ENCODE data around the gene FGD6. TPM values are rescaled to one million over a fixed set of nuclear protein-coding genes. Genes with fewer than 3 reads are reported as not detected.

Gene FGD6
- total RNA-seq, 2 donors from 2014 or later = 15.8 to 19.1 TPM

DNA sequence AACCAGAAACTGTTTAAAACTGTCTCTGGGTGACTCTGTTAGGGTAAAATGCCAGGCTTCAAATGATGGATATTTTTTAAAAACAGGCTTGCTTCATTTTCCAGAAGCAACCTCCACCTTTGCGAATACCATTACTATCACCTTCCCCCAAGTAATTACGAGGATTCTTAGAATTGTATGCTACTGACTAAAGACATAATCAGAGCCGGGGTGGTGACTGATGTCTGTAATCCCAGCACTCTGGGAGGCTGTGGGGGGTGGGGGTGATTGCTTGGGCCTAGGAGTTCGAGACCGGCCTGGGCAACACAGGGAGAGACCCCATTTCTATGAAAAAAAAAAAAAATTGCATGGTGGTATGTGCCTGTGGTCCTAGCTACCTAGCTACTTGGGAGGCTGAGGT, 38.3 kb downstream of the FGD6 start:
- intact Hi-C loops (cut with DNase I) = no loop called here
- Histone ChIP-seq H3K27ac (no peak overlapping the region), H3K36me3 (replicated peaks in 1 of 2; ENCODE audit: insufficient read depth in 1 of 2, low read depth in 2 of 2) (no peaks in the 10 kb centered on the region), H3K27me3 (no peaks in the 10 kb centered on the region), H3K4me1 (peaks cover 3% of the 10 kb centered on the region), H3K9me3 (no peaks in the 10 kb centered on the region), H3K4me3 (no peak overlapping the region)
- TF ChIP-seq POLR2A (IDR thresholded peaks at IDR 0.05) = no peak
- TF ChIP-seq, protein P1, sequence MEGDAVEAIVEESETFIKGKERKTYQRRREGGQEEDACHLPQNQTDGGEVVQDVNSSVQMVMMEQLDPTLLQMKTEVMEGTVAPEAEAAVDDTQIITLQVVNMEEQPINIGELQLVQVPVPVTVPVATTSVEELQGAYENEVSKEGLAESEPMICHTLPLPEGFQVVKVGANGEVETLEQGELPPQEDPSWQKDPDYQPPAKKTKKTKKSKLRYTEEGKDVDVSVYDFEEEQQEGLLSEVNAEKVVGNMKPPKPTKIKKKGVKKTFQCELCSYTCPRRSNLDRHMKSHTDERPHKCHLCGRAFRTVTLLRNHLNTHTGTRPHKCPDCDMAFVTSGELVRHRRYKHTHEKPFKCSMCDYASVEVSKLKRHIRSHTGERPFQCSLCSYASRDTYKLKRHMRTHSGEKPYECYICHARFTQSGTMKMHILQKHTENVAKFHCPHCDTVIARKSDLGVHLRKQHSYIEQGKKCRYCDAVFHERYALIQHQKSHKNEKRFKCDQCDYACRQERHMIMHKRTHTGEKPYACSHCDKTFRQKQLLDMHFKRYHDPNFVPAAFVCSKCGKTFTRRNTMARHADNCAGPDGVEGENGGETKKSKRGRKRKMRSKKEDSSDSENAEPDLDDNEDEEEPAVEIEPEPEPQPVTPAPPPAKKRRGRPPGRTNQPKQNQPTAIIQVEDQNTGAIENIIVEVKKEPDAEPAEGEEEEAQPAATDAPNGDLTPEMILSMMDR (IDR thresholded peaks at IDR 0.05) = no peak
- 75 to 80% methylated on average over 5 of the region's 5 CpGs for WGBS, 2 donors
- DNase-seq (no peak), ATAC-seq (no peak)

DNA sequence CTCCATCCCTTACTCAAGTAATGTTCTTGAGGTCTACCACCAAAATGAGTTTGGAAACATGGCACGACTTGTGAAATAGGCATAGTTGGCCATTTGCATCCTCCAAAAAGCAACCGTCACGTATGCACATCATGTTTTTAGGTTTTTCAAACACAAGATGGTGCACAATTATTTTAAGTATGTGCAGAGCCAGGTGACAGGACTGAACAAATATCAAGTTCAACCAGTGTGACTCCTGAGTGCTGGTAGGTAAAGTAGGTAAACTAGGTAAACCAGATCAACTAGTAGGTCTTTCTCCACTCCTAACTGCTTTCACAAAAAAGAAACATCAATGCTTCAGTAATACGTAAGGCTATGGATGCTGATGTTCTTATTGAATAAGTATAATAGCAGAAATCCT, 39.1 kb downstream of the FGD6 start:
- ATAC-seq (no peak), DNase-seq (no peak)
- Histone ChIP-seq H3K27ac (no peak overlapping the region), H3K36me3 (replicated peaks in 1 of 2; ENCODE audit: insufficient read depth in 1 of 2, low read depth in 2 of 2) (no peaks in the 10 kb centered on the region), H3K4me3 (no peak overlapping the region), H3K27me3 (no peaks in the 10 kb centered on the region), H3K4me1 (peaks cover 12% of the 10 kb centered on the region), H3K9me3 (no peaks in the 10 kb centered on the region)
- intact Hi-C loops (cut with DNase I) = no loop called here
- 81 to 97% methylated on average over 4 of the region's 4 CpGs for WGBS, 2 donors
- no peak for TF ChIP-seq POLR2A (IDR thresholded peaks at IDR 0.05)

DNA sequence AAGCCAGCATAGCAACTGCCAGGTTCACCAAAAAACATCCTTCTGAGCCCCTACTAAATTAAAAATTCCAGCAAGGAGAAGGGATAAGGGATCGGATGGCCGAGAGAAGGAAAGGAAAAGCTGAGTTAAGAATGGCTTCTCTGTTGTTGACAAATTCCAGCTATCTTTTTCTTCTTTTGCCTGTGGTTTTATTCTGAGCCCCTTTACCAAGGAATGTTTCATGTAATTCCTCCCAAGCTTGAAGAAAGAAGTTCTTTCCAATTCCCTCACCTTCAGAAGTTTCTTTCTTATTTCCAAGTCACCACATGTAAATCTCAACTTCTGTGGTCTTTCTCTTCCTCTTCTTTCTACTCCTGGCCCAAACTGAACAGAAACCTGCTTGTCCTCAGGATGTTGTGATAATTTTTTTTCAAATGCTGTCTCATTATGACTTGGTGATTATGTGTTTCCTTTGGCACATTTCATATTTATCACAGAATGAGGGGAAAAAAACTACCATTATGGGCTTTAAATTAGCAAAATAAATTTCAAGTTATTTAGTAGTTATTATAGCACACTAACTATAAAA, 40.0 kb downstream of the FGD6 start:
- H3K27ac ChIP-seq = no peak overlapping the region
- H3K4me3 ChIP-seq = no peak overlapping the region
- WGBS, 2 donors = 95 to 100% methylated on average over 2 of the region's 2 CpGs
- no peaks in the 10 kb centered on the region for H3K36me3 ChIP-seq (replicated peaks in 1 of 2; ENCODE audit: insufficient read depth in 1 of 2, low read depth in 2 of 2)
- no peaks in the 10 kb centered on the region for H3K27me3 ChIP-seq
- H3K9me3 ChIP-seq = no peaks in the 10 kb centered on the region
- DNase-seq (no peak), ATAC-seq (no peak)
- intact Hi-C loops (cut with DNase I) = no loop called here
- H3K4me1 ChIP-seq = peaks cover 19% of the 10 kb centered on the region
- TF ChIP-seq, protein P1 (IDR thresholded peaks at IDR 0.05) = no peak
- no peak for TF ChIP-seq POLR2A (IDR thresholded peaks at IDR 0.05)

DNA sequence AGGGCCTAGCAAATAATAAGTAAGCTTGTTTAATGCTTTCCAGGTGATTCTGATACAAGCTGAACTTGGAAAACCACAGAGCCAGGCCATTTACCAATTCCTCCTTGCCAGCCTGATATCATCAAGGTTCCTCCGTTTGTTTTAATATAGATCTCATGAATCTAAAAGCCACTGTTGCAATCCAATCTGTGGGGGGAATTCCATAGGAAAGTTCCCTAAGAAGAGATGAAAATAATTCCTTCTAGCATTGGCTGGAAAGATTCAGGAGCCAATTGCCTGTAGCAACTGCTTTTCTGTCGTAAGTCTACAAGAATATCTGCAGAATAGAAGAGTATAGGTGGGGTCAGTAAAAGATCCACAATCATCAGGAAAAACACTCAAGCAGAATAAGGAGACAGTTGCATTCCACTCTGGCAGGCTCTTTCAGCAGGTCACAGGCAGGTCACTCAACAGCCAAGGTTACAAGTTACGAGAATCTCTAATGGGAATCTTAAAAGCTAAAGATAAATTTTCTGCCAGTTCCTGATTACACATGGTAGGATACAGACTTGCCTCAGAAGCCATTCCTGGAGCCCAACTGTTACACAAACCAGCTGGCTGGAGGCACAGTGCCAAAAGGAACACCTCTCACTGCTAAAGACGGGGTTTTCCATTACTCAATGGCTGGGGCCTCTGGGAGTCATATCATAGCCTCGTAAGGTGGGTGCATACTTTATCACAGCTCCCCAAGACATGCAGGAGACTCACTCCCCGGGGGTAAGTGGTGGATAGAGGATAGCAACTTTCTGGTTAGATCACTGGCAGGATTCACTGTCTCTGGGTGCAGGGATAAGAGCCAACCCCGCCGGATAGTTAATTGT, 43.6 kb downstream of the FGD6 start:
- Histone ChIP-seq H3K36me3 (replicated peaks in 1 of 2; ENCODE audit: insufficient read depth in 1 of 2, low read depth in 2 of 2) (no peaks in the 10 kb centered on the region), H3K9me3 (no peaks in the 10 kb centered on the region), H3K4me1 (peaks cover 29% of the 10 kb centered on the region), H3K4me3 (no peak overlapping the region), H3K27ac (peak overlapping the region in 3 of 4 donors; percentile 35 to 78 (median 59)), H3K27me3 (no peaks in the 10 kb centered on the region)
- 16 to 20% methylated on average over 8 of the region's 8 CpGs for WGBS, 2 donors
- ATAC-seq (peak; percentile 90), DNase-seq (peak; percentile 80 to 90 (median 88))
- intact Hi-C loops (cut with DNase I) = no loop called here
- TF ChIP-seq, protein P1 (IDR thresholded peaks at IDR 0.05) = no peak
- TF ChIP-seq POLR2A (IDR thresholded peaks at IDR 0.05) = no peak

DNA sequence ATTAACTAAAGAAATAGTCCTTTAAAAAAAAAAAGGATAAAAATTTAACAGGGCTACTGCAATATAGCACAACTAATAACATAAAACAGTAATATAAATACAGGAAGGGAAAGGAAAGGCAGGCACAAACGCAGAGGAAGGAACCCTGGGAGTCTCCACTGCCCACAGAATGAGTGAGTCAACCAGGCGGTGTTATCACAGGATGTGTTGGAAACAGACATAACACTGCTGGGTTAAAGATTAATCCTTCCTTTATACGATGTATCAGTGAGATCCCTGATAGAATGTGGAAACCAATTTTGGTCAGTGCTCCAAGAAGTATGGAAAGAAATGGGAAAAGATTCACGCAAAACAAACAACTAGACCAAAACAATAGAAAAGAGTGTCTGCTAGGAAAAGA, 47.9 kb downstream of the FGD6 start:
- 38 to 39% methylated on average over 4 of the region's 4 CpGs for whole genome bisulfite sequencing, 2 donors
- H3K9me3 ChIP-seq = no peaks in the 10 kb centered on the region
- peaks cover 36% of the 10 kb centered on the region for H3K4me1 ChIP-seq
- ATAC-seq = peak; percentile 58
- peak overlapping the region in 1 of 4 donors; percentile 27 for H3K27ac ChIP-seq
- TF ChIP-seq POLR2A (IDR thresholded peaks at IDR 0.05) = no peak
- TF ChIP-seq, protein P1 (IDR thresholded peaks at IDR 0.05) = no peak
- intact Hi-C loops (cut with DNase I) = no loop called here
- H3K4me3 ChIP-seq = no peak overlapping the region
- no peaks in the 10 kb centered on the region for H3K27me3 ChIP-seq
- peak in 3 of 4 donors; percentile 31 to 50 (median 36) for DNase-seq
- no peaks in the 10 kb centered on the region for H3K36me3 ChIP-seq (replicated peaks in 1 of 2; ENCODE audit: insufficient read depth in 1 of 2, low read depth in 2 of 2)

Data from body of pancreas (tissue), 4 donors.